ENCODE measurements around the gene TMEM132E. TPM values are rescaled to one million over a fixed set of nuclear protein-coding genes. Genes with fewer than 3 reads are reported as not detected.

The TMEM132E gene
- total and polyA plus RNA-seq, 10 of the 15 experiments (the other 5 are each of a cell fraction or from before 2014, with no cell fraction given): not detected

DNA sequence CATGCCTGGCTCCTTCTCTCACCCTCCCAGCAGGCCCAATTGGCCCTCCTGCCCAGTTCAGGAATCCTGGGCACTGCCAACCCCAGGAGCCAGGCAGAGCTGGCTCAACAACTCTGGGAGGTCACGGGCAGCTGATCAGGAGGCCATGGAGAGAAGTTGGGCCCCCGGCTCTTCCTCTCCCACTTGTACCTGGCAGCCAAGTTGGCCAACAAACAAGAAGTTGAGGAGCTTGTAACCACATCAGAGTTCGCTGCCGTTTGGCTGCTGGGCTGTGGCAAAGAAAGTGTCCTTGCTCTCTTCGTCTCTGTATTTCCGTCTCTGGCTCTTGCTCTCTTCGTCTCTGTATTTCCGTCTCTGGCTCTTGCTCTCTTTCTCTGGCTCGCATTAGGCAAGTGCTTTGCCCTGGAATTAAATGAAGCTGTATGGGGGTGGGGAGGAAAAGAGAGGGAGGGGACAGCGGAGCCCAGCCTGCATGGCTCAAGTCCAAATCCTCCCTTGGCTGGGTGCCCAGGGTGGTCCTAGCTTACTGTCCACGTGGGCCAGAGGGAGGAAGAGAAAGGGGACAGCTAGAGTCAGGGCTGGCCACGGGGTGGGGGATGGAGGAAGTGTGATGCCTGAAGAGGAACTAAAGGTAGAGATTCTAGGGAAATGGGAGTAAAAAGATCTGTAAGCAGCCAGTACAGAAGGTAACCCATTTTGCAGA, 7.8 kb upstream of the TMEM132E start:
- ChIA-PET SMC1A (ENCODE audit: uncharacterized antibody, unreplicated experiment) (no interaction called here), CTCF (interaction anchor here (1.9 kb wide), 1 partner anchor 18 kb away, joined by 5 read pairs; no protein-coding TSS in a partner anchor), POLR2A (no interaction called here), RAD21 (ENCODE audit: unreplicated experiment) (no interaction called here)
- in situ Hi-C loops (cut with MboI) (no loop called here), intact Hi-C loops (cut with micrococcal nuclease; ENCODE audit: unreplicated experiment) (no loop called here)
- Histone ChIP-seq H3K79me2 (ENCODE audit: control insufficient read depth, insufficient read depth, low read length) (no peaks in the 10 kb centered on the region), H3K27ac (ENCODE audit: control insufficient read depth, insufficient read depth) (no peak overlapping the region), H2AFZ (ENCODE audit: control insufficient read depth, low read depth, low read length) (no peak overlapping the region), H3K4me3 (no peak overlapping the region), H4K20me1 (ENCODE audit: control insufficient read depth, insufficient read depth) (no peaks in the 10 kb centered on the region), H3K4me2 (ENCODE audit: control insufficient read depth, insufficient read depth) (no peak overlapping the region), H3K4me1 (ENCODE audit: control insufficient read depth, insufficient read depth, low read length) (no peaks in the 10 kb centered on the region), H3K9me3 (replicated peaks; ENCODE audit: control insufficient read depth, insufficient read depth, low read length) (no peaks in the 10 kb centered on the region), H3K27me3 (replicated peaks in 1 of 2; ENCODE audit: control insufficient read depth in 2 of 2, insufficient read depth in 2 of 2, low read length in 1 of 2) (peaks cover 0 to 10% of the 10 kb centered on the region in 2 experiments; a peak in 1 of 4 replicates), H3K9ac (ENCODE audit: control insufficient read depth, insufficient read depth, low read length) (no peak overlapping the region), H3K36me3 (ENCODE audit: control insufficient read depth in 2 of 2, insufficient read depth in 2 of 2, low read length in 1 of 2) (no peaks in the 10 kb centered on the region)
- WGBS (ENCODE audit: insufficient coverage, insufficient replicate concordance, low lambda C conversion rate, missing lambda C conversion rate): 29% methylated on average over 11 of the region's 12 CpGs
- ATAC-seq: no peak
- FAIRE-seq: no peak
- DNase-seq (ENCODE audit: low read depth, low spot score): no peak
- BruUV-seq (replicated peaks): no TSS peak
- no peak for TF ChIP-seq CBFB (IDR thresholded peaks at IDR 0.05; ENCODE audit: low read depth)
- TF ChIP-seq BHLHE40 (IDR thresholded peaks at IDR 0.05; ENCODE audit: borderline replicate concordance in 1 of 2, low read depth in 2 of 2, low read length in 1 of 2): no peak
- no peak for TF ChIP-seq STAT3 (IDR thresholded peaks at IDR 0.05; ENCODE audit: low read depth, low read length)
- no peak for TF ChIP-seq SIN3A (IDR thresholded peaks at IDR 0.05; ENCODE audit: low read depth, low read length)
- no peak for TF ChIP-seq POLR2A (IDR thresholded peaks at IDR 0.05; ENCODE audit: low read depth, low read length)
- TF ChIP-seq CBX3 (IDR thresholded peaks at IDR 0.05; ENCODE audit: borderline replicate concordance, low read depth): no peak
- TF ChIP-seq ZNF592 (IDR thresholded peaks at IDR 0.05): no peak
- TF ChIP-seq ZBTB11 (CRISPR knock-in tag; IDR thresholded peaks at IDR 0.05): no peak
- no peak for TF ChIP-seq CHD4 (IDR thresholded peaks at IDR 0.05)
- TF ChIP-seq POLR2AphosphoS5 (IDR thresholded peaks at IDR 0.05; ENCODE audit: low read length): no peak
- no peak for TF ChIP-seq MEF2A (IDR thresholded peaks at IDR 0.05; ENCODE audit: insufficient read depth, low read depth, low read length)

Measured in GM12878 (cell line).